ENCODE data around the gene LYRM9.

DNA sequence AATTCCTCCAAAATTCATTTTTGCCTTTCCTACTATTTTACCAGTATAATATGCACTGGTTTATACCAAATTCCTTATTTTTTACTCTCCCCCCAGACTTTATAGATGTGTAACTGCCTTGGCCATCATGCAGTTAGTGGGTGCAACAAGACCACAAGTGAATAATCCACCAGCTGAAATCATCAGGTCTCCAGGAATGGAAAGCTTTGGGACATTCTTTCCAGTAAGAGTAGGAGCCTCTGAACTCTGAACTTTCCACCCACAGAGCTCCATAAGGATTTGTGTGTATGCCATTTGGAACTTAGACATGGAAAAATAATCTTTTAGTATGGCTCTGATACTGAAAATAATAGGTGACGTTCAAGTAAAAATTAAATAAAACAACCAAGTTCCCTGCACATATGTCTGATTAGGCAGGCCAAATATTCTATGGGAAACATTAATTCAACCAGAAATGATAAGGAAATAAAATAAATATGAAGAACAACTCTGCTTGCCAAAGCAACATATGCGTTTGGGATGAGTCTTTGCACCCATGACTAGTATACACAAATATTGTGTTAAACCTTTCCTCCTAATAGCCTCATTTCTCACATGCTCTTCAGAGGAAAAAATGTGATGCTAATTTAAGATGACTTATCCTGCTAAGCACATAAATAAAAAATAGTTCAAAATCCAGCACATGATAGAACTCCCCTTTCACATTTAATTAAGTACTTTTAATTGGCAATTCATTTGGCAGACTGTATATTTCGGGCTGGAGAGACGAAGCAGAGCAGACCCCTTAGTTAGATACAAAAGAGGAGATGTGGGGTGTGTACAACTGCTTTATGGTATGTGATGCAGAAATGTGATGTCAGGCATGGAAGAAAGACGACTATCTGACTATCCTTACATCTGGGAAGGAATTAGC, 11.6 kb upstream of the LYRM9 start:
- no peak for TF ChIP-seq CTCF (optimal IDR thresholded peaks at IDR 0.05 in 1 of 3, IDR thresholded peaks at IDR 0.05 in 1 of 3, conservative IDR thresholded peaks at IDR 0.05 in 1 of 3; ENCODE audit: extremely low read depth in 1 of 3, insufficient read depth in 2 of 3, low read length in 3 of 3)
- no peak for TF ChIP-seq EZH2 (IDR thresholded peaks at IDR 0.05; ENCODE audit: low read length)
